Fibroblast of the conjunctiva (primary cell): ENCODE data around the gene INTS14.
"Not testable (repeated sequence)": the region's sequence is repeated elsewhere in the genome, so short reads cannot be mapped to it uniquely, and the experiment has no call there.

Experiments used
- DNase-seq: peaks from one replicate; pipeline ENCODE4 v3.0.0-alpha.2; 2010; ENCODE audit warnings: low read depth

The INTS14 gene

GRCh38 chr15:65578904-65579728, 31.8 kb downstream of the INTS14 start:
- no peak for DNase-seq

GRCh38 chr15:65577129-65577996, 33.6 kb downstream of the INTS14 start:
- no peak for DNase-seq

GRCh38 chr15:65576664-65577063, 34.3 kb downstream of the INTS14 start:
- DNase-seq, result no peak

- DNase-seq, result no peak
Observed at GRCh38 chr15:65571971-65572370, 39.0 kb downstream of the INTS14 start.

GRCh38 chr15:65569728-65570127, 41.2 kb downstream of the INTS14 start:
- DNase-seq, result no peak

- no peak for DNase-seq
Observed at GRCh38 chr15:65561934-65562333, 49.0 kb downstream of the INTS14 start.

GRCh38 chr15:65559941-65560340, 51.0 kb downstream of the INTS14 start:
- DNase-seq, result no peak

- DNase-seq, result no peak
Observed at GRCh38 chr15:65558997-65559760, 51.8 kb downstream of the INTS14 start.

GRCh38 chr15:65558336-65558735, 52.6 kb downstream of the INTS14 start:
- no peak for DNase-seq

GRCh38 chr15:65556622-65557021, 54.3 kb downstream of the INTS14 start:
- DNase-seq, result no peak

- no peak for DNase-seq
Observed at GRCh38 chr15:65553691-65554090, 57.2 kb downstream of the INTS14 start.

- not testable (repeated sequence) for DNase-seq
Observed at GRCh38 chr15:65552851-65553250, 58.1 kb downstream of the INTS14 start.

GRCh38 chr15:65551183-65551582, 59.7 kb downstream of the INTS14 start:
- no peak for DNase-seq

GRCh38 chr15:65550681-65551098, 60.2 kb downstream of the INTS14 start:
- DNase-seq, result no peak

GRCh38 chr15:65549288-65549687, 61.6 kb downstream of the INTS14 start:
- DNase-seq, result not testable (repeated sequence)

GRCh38 chr15:65547841-65548240, 63.1 kb downstream of the INTS14 start:
- no peak for DNase-seq

- no peak for DNase-seq
Observed at GRCh38 chr15:65541231-65541820, 69.6 kb downstream of the INTS14 start.

GRCh38 chr15:65540314-65540713, 70.6 kb downstream of the INTS14 start:
- no peak for DNase-seq

- DNase-seq, result no peak
Observed at GRCh38 chr15:65535192-65535591, 75.7 kb downstream of the INTS14 start.

- no peak for DNase-seq
Observed at GRCh38 chr15:65533057-65533756, 77.7 kb downstream of the INTS14 start.

- DNase-seq, result no peak
Observed at GRCh38 chr15:65532738-65533051, 78.2 kb downstream of the INTS14 start.
